IgD-negative memory B cell (primary cell): ENCODE data around the gene CCK. TPM values are rescaled to one million over a fixed set of nuclear protein-coding genes. Genes with fewer than 3 reads are reported as not detected.

Experiments used
- polyA plus RNA-seq: library from polyadenylated mRNA; unstranded; fragments of 300-500 nt; fragmentation: Illumina TruSeq; gene quantifications from one replicate; pipeline ENCODE4 v1.2.3, GENCODE V29; 2021

CCK gene
- polyA plus RNA-seq, 1 donor from 2014 or later = not detected

Other genes with a start within 250 kb of the CCK start
- 24.6 TPM for gene TRAK1, start 174.8 kb downstream of the CCK start, polyA plus RNA-seq
- gene LYZL4, start 144.4 kb upstream of the CCK start, polyA plus RNA-seq = not detected
- gene VIPR1, start 236.5 kb upstream of the CCK start, polyA plus RNA-seq = 3.1 TPM